Endothelial cell of umbilical vein (primary cell): Measurements from ENCODE around the gene PRKAG2. TPM values are rescaled to one million over a fixed set of nuclear protein-coding genes. Genes with fewer than 3 reads are reported as not detected.

Experiments used
- BruUV-seq: library from RNA; stranded (reverse); fragments of 400-500 nt; replicated peaks from 2 replicates; lab custom pipeline; 2021; lab: Mats Ljungman, UMichigan
- CTCF ChIA-PET: fragments of 300-600, 350-600 bp; sonication (Branson Sonifier 250); formaldehyde crosslinking; loops from one replicate; lab custom pipeline; 2021; ENCODE audit warnings: antibody characterized with exemption, inconsistent platforms; lab: Charles Lee
- POLR2A ChIA-PET: fragments of 300-600, 350-600 bp; sonication (Branson Sonifier 250); formaldehyde crosslinking; loops from one replicate; lab custom pipeline; 2021; ENCODE audit warnings: antibody characterized with exemption, inconsistent platforms; lab: Charles Lee
- DNase-seq: peaks from one replicate; pipeline ENCODE4 v3.0.0-alpha.2; 2011; ENCODE audit warnings: low read depth, low spot score
- FAIRE-seq: peaks from 2 replicates; lab custom pipeline; 2011; peaks lifted over from hg19 to GRCh38; lab: Jason Lieb, UNC
- H2AFZ ChIP-seq: 2 replicates; pipeline ENCODE4 v1.6.0; 2012; ENCODE audit warnings: low read depth, low read length, control low read depth, inconsistent platforms
- H3K27ac ChIP-seq: 2 replicates; pipeline ENCODE4 v1.5.1; 2011; ENCODE audit warnings: low read depth, mild to moderate bottlenecking, control low read depth, low read length, moderate library complexity; ENCODE audit not compliant: insufficient read depth
- H3K27me3 ChIP-seq, 2 experiments: 2 replicates each; pipeline versions ENCODE4 v1.6.0 to v1.6.1; 2011; ENCODE audit warnings: low read length in 2 of 2, mixed read lengths in 1 of 2; ENCODE audit not compliant: control insufficient read depth in 2 of 2, insufficient read depth in 2 of 2
- H3K36me3 ChIP-seq, 2 experiments: 2 replicates in 1 of 2; 3 replicates in 1 of 2; pipeline ENCODE4 v1.5.1; 2011; ENCODE audit warnings: low read length in 2 of 2, mild to moderate bottlenecking in 1 of 2, moderate library complexity in 1 of 2; ENCODE audit not compliant: control insufficient read depth in 2 of 2, insufficient read depth in 2 of 2; ENCODE audit errors: extremely low read depth in 1 of 2
- H3K4me1 ChIP-seq: 3 replicates; pipeline ENCODE4 v1.5.1; 2011; ENCODE audit warnings: mild to moderate bottlenecking, low read length; ENCODE audit not compliant: control insufficient read depth, insufficient read depth; ENCODE audit errors: extremely low read depth
- H3K4me2 ChIP-seq: 2 replicates; pipeline ENCODE4 v1.6.1; 2011; ENCODE audit warnings: low read length, control low read depth, mixed read lengths; ENCODE audit not compliant: insufficient read depth
- H3K4me3 ChIP-seq, 3 experiments: fragments of 200-600 bp in 1 of 3; sonication (generic), shearing (Covaris generic) in 1 of 3; replicated peaks in 1 of 3; 2 replicates each; pipeline ENCODE4 v1.5.1; 2011 to 2016; ENCODE audit warnings: control low read depth in 3 of 3, low read length in 3 of 3, mild to moderate bottlenecking in 2 of 3, inconsistent platforms in 1 of 3, low read depth in 1 of 3, moderate library complexity in 1 of 3; ENCODE audit not compliant: insufficient read depth in 1 of 3
- H3K79me2 ChIP-seq: 2 replicates; pipeline ENCODE4 v1.6.0; 2012; ENCODE audit warnings: low read length, inconsistent platforms; ENCODE audit not compliant: control insufficient read depth, insufficient read depth
- H3K9ac ChIP-seq: replicated peaks from 2 replicates; pipeline ENCODE3; 2011; ENCODE audit warnings: low read length, control low read depth; ENCODE audit not compliant: insufficient read depth; ENCODE audit errors: extremely low read depth
- H3K9me1 ChIP-seq: replicated peaks from 3 replicates; pipeline ENCODE4 v1.6.0; 2011; ENCODE audit warnings: mild to moderate bottlenecking, low read length; ENCODE audit not compliant: control insufficient read depth, insufficient read depth; ENCODE audit errors: extremely low read depth
- H3K9me3 ChIP-seq: replicated peaks from 2 replicates; pipeline ENCODE4 v1.5.1; 2012; ENCODE audit warnings: low read length, inconsistent platforms; ENCODE audit not compliant: control insufficient read depth, insufficient read depth
- H4K20me1 ChIP-seq: replicated peaks from 2 replicates; pipeline ENCODE3; 2011; ENCODE audit warnings: mild to moderate bottlenecking, low read length; ENCODE audit not compliant: control insufficient read depth, insufficient read depth; ENCODE audit errors: extremely low read depth
- EZH2 ChIP-seq: IDR thresholded peaks from 2 replicates; pipeline ENCODE4 v1.6.1; 2012; ENCODE audit warnings: borderline replicate concordance, low read depth, mild to moderate bottlenecking, moderate library complexity, low read length, inconsistent platforms; ENCODE audit not compliant: severe bottlenecking
- GATA2 ChIP-seq: IDR thresholded peaks from 2 replicates; pipeline ENCODE4 v1.7.0; 2011; ENCODE audit warnings: low read depth, mild to moderate bottlenecking, moderate library complexity, mixed read lengths, low read length; ENCODE audit not compliant: insufficient read length, insufficient read depth
- JUN ChIP-seq: IDR thresholded peaks from 2 replicates; pipeline ENCODE4 v1.6.1; 2011; ENCODE audit warnings: borderline replicate concordance, low read depth; ENCODE audit not compliant: insufficient read length, insufficient read depth
- MAX ChIP-seq: IDR thresholded peaks from 2 replicates; pipeline ENCODE4 v1.6.1; 2011; ENCODE audit not compliant: insufficient read depth, insufficient read length
- MYC ChIP-seq: IDR thresholded peaks from one replicate; pipeline ENCODE4 v1.6.1; 2011; ENCODE audit warnings: mild to moderate bottlenecking, low read depth, low read length
- dilution Hi-C: fragments of 300-500 bp; cut with MboI; formaldehyde crosslinking; loops from one replicate; pipeline ENCODE4 v1.15.0; 2019; ENCODE audit warnings: low sequenced_read_pairs; ENCODE audit not compliant: extremely low pct_ligation_motif_present
- intact Hi-C: fragments of 100-400 bp; cut with micrococcal nuclease; formaldehyde crosslinking; loops from one replicate; pipeline ENCODE4 v1.10.0; 2022
- polyA plus RNA-seq, 4 experiments: library from polyadenylated mRNA; depleted of rRNA in 3 of 4; stranded (reverse) in 3 of 4; unstranded in 1 of 4; fragments of >200 nt; gene quantifications; 2 replicates each; pipeline versions ENCODE4 v1.2.1 to v1.2.3, GENCODE V29; 2011 to 2012; ENCODE audit warnings: missing spikeins in 1 of 4
- total RNA-seq: library from RNA; stranded (reverse); gene quantifications from 2 replicates; pipeline ENCODE4 v1.2.3, GENCODE V29; 2021
- TF ChIP-seq, protein P1 (sequence below), 2 donors: IDR thresholded peaks; 1 replicate in 1 of 2; 2 replicates in 1 of 2; pipeline ENCODE4 v1.5.1; 2011; ENCODE audit warnings: low read length in 2 of 2, mild to moderate bottlenecking in 2 of 2, moderate library complexity in 2 of 2, control low read depth in 1 of 2, inconsistent platforms in 1 of 2, low read depth in 1 of 2; ENCODE audit not compliant: insufficient read depth in 1 of 2; ENCODE audit errors: extremely low read depth in 1 of 2

The PRKAG2 gene
- total and polyA plus RNA-seq, 2 donors (not counting 3 experiments of a cell fraction or from before 2014, with no cell fraction given) = 19.3 to 51.5 TPM

GRCh38 chr7:151571471-151571870 is 305.4 kb downstream of the PRKAG2 start:
- no peaks in the 10 kb centered on the region for H3K4me1 ChIP-seq
- no peaks in the 10 kb centered on the region for H3K9me3 ChIP-seq
- BruUV-seq = no TSS peak
- no peak for TF ChIP-seq MYC
- no peak for TF ChIP-seq JUN
- no peak for TF ChIP-seq MAX
- TF ChIP-seq, protein P1, sequence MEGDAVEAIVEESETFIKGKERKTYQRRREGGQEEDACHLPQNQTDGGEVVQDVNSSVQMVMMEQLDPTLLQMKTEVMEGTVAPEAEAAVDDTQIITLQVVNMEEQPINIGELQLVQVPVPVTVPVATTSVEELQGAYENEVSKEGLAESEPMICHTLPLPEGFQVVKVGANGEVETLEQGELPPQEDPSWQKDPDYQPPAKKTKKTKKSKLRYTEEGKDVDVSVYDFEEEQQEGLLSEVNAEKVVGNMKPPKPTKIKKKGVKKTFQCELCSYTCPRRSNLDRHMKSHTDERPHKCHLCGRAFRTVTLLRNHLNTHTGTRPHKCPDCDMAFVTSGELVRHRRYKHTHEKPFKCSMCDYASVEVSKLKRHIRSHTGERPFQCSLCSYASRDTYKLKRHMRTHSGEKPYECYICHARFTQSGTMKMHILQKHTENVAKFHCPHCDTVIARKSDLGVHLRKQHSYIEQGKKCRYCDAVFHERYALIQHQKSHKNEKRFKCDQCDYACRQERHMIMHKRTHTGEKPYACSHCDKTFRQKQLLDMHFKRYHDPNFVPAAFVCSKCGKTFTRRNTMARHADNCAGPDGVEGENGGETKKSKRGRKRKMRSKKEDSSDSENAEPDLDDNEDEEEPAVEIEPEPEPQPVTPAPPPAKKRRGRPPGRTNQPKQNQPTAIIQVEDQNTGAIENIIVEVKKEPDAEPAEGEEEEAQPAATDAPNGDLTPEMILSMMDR (IDR thresholded peaks at IDR 0.05; ENCODE audit: extremely low read depth in 1 of 2, insufficient read depth in 1 of 2, low read depth in 1 of 2, low read length in 2 of 2) = no peak
- no peak for TF ChIP-seq GATA2
- TF ChIP-seq EZH2 = no peak
- DNase-seq (no peak), FAIRE-seq (no peak)
- no peaks in the 10 kb centered on the region for H4K20me1 ChIP-seq
- no peak overlapping the region for H2AFZ ChIP-seq
- intact Hi-C loops = loop anchor here (5.0 kb wide), 1 partner anchor 116 kb away; no protein-coding TSS in a partner anchor
- H3K4me2 ChIP-seq = no peak overlapping the region
- ChIA-PET POLR2A (no interaction called here), CTCF (interaction anchor here (1.0 to 2.9 kb wide), 8 partner anchors 14 to 212 kb away, joined by 3 to 24 read pairs (median 6); no protein-coding TSS in a partner anchor)
- no peaks in the 10 kb centered on the region for H3K27me3 ChIP-seq
- no peak overlapping the region for H3K9ac ChIP-seq
- H3K79me2 ChIP-seq = no peaks in the 10 kb centered on the region
- H3K4me3 ChIP-seq = no peak overlapping the region
- H3K9me1 ChIP-seq = no peaks in the 10 kb centered on the region
- H3K27ac ChIP-seq = no peak overlapping the region
- H3K36me3 ChIP-seq = peaks cover 0 to 4% of the 10 kb centered on the region in 2 experiments
- dilution Hi-C loops = no loop called here
